ENCODE measurements around the gene TTBK2.
"Not testable (repeated sequence)": the region's sequence is repeated elsewhere in the genome, so short reads cannot be mapped to it uniquely, and the experiment has no call there.

TTBK2 gene

GRCh38 chr15:42785569-42785968 is 135.0 kb downstream of the TTBK2 start:
- H3K27ac ChIP-seq (ENCODE audit: low read depth, low read length), result no peak overlapping the region
- H3K4me1 ChIP-seq (ENCODE audit: insufficient read depth, low read length), result no peaks in the 10 kb centered on the region
- peaks cover 8% of the 10 kb centered on the region for H3K36me3 ChIP-seq (ENCODE audit: insufficient read depth, low read length)
- no peaks in the 10 kb centered on the region for H3K9me3 ChIP-seq (ENCODE audit: low read length)
- no peak overlapping the region for H3K9ac ChIP-seq (ENCODE audit: low read length)
- no peaks in the 10 kb centered on the region for H3K27me3 ChIP-seq (ENCODE audit: control insufficient read depth in 1 of 2, insufficient read depth in 2 of 2, low read length in 2 of 2)
- no peak overlapping the region for H3K4me3 ChIP-seq (ENCODE audit: low read depth in 1 of 2, low read length in 2 of 2)

- Histone ChIP-seq H3K27ac (ENCODE audit: low read depth, low read length) (no peak overlapping the region), H3K4me1 (ENCODE audit: insufficient read depth, low read length) (no peaks in the 10 kb centered on the region), H3K9me3 (ENCODE audit: low read length) (no peaks in the 10 kb centered on the region), H3K4me3 (ENCODE audit: low read depth in 1 of 2, low read length in 2 of 2) (no peak overlapping the region), H3K9ac (ENCODE audit: low read length) (no peak overlapping the region), H3K27me3 (ENCODE audit: control insufficient read depth in 1 of 2, insufficient read depth in 2 of 2, low read length in 2 of 2) (no peaks in the 10 kb centered on the region), H3K36me3 (ENCODE audit: insufficient read depth, low read length) (peaks cover 8% of the 10 kb centered on the region)
Measured at GRCh38 chr15:42784705-42785104, 135.9 kb downstream of the TTBK2 start.

GRCh38 chr15:42782716-42783115 is 137.9 kb downstream of the TTBK2 start:
- no peaks in the 10 kb centered on the region for H3K27me3 ChIP-seq (ENCODE audit: control insufficient read depth in 1 of 2, insufficient read depth in 2 of 2, low read length in 2 of 2)
- H3K36me3 ChIP-seq (ENCODE audit: insufficient read depth, low read length), result peaks cover 8% of the 10 kb centered on the region
- no peak overlapping the region for H3K9ac ChIP-seq (ENCODE audit: low read length)
- no peak overlapping the region for H3K4me3 ChIP-seq (ENCODE audit: low read depth in 1 of 2, low read length in 2 of 2)
- H3K27ac ChIP-seq (ENCODE audit: low read depth, low read length), result no peak overlapping the region
- no peaks in the 10 kb centered on the region for H3K4me1 ChIP-seq (ENCODE audit: insufficient read depth, low read length)
- no peaks in the 10 kb centered on the region for H3K9me3 ChIP-seq (ENCODE audit: low read length)

GRCh38 chr15:42775416-42775815 is 145.2 kb downstream of the TTBK2 start:
- Histone ChIP-seq H3K4me1 (ENCODE audit: insufficient read depth, low read length) (peaks cover 11% of the 10 kb centered on the region), H3K27me3 (ENCODE audit: control insufficient read depth in 1 of 2, insufficient read depth in 2 of 2, low read length in 2 of 2) (no peaks in the 10 kb centered on the region), H3K4me3 (ENCODE audit: low read depth in 1 of 2, low read length in 2 of 2) (no peak overlapping the region), H3K27ac (ENCODE audit: low read depth, low read length) (no peak overlapping the region), H3K9me3 (ENCODE audit: low read length) (no peaks in the 10 kb centered on the region), H3K36me3 (ENCODE audit: insufficient read depth, low read length) (no peaks in the 10 kb centered on the region), H3K9ac (ENCODE audit: low read length) (no peak overlapping the region)

- H3K27ac ChIP-seq (ENCODE audit: low read depth, low read length), result no peak overlapping the region
- H3K36me3 ChIP-seq (ENCODE audit: insufficient read depth, low read length), result no peaks in the 10 kb centered on the region
- H3K27me3 ChIP-seq (ENCODE audit: control insufficient read depth in 1 of 2, insufficient read depth in 2 of 2, low read length in 2 of 2), result no peaks in the 10 kb centered on the region
- H3K4me1 ChIP-seq (ENCODE audit: insufficient read depth, low read length), result peaks cover 12% of the 10 kb centered on the region
- no peak overlapping the region for H3K4me3 ChIP-seq (ENCODE audit: low read depth in 1 of 2, low read length in 2 of 2)
- no peak overlapping the region for H3K9ac ChIP-seq (ENCODE audit: low read length)
- no peaks in the 10 kb centered on the region for H3K9me3 ChIP-seq (ENCODE audit: low read length)
Measured at GRCh38 chr15:42772901-42773300, 147.7 kb downstream of the TTBK2 start.

GRCh38 chr15:42772144-42772543 is 148.4 kb downstream of the TTBK2 start:
- no peaks in the 10 kb centered on the region for H3K36me3 ChIP-seq (ENCODE audit: insufficient read depth, low read length)
- no peak overlapping the region for H3K4me3 ChIP-seq (ENCODE audit: low read depth in 1 of 2, low read length in 2 of 2)
- no peaks in the 10 kb centered on the region for H3K9me3 ChIP-seq (ENCODE audit: low read length)
- H3K9ac ChIP-seq (ENCODE audit: low read length), result no peak overlapping the region
- no peaks in the 10 kb centered on the region for H3K27me3 ChIP-seq (ENCODE audit: control insufficient read depth in 1 of 2, insufficient read depth in 2 of 2, low read length in 2 of 2)
- no peak overlapping the region for H3K27ac ChIP-seq (ENCODE audit: low read depth, low read length)
- peaks cover 12% of the 10 kb centered on the region for H3K4me1 ChIP-seq (ENCODE audit: insufficient read depth, low read length)

- H3K4me1 ChIP-seq (ENCODE audit: insufficient read depth, low read length); H3K9me3 ChIP-seq (ENCODE audit: low read length); H3K27ac ChIP-seq (ENCODE audit: low read depth, low read length); H3K27me3 ChIP-seq (ENCODE audit: control insufficient read depth in 1 of 2, insufficient read depth in 2 of 2, low read length in 2 of 2); H3K9ac ChIP-seq (ENCODE audit: low read length); H3K36me3 ChIP-seq (ENCODE audit: insufficient read depth, low read length); H3K4me3 ChIP-seq (ENCODE audit: low read depth in 1 of 2, low read length in 2 of 2): not testable (repeated sequence)
Measured at GRCh38 chr15:42766109-42766508, 154.5 kb downstream of the TTBK2 start.

GRCh38 chr15:42764154-42764731 is 156.3 kb downstream of the TTBK2 start:
- not testable (repeated sequence) for H3K36me3 ChIP-seq (ENCODE audit: insufficient read depth, low read length); H3K9ac ChIP-seq (ENCODE audit: low read length); H3K27ac ChIP-seq (ENCODE audit: low read depth, low read length); H3K9me3 ChIP-seq (ENCODE audit: low read length); H3K4me3 ChIP-seq (ENCODE audit: low read depth in 1 of 2, low read length in 2 of 2); H3K27me3 ChIP-seq (ENCODE audit: control insufficient read depth in 1 of 2, insufficient read depth in 2 of 2, low read length in 2 of 2); H3K4me1 ChIP-seq (ENCODE audit: insufficient read depth, low read length)

- H3K36me3 ChIP-seq (ENCODE audit: insufficient read depth, low read length); H3K9me3 ChIP-seq (ENCODE audit: low read length): not testable (repeated sequence)
Measured at GRCh38 chr15:42761813-42762212, 158.8 kb downstream of the TTBK2 start.

GRCh38 chr15:42760759-42761158 is 159.8 kb downstream of the TTBK2 start:
- peaks cover 8% of the 10 kb centered on the region for H3K9me3 ChIP-seq (ENCODE audit: low read length)
- no peaks in the 10 kb centered on the region for H3K27me3 ChIP-seq (ENCODE audit: control insufficient read depth in 1 of 2, insufficient read depth in 2 of 2, low read length in 2 of 2)
- no peak overlapping the region for H3K9ac ChIP-seq (ENCODE audit: low read length)

More at GRCh38 chr15:42761813-42762212, 158.8 kb downstream of the TTBK2 start:
- not testable (repeated sequence) for H3K27ac ChIP-seq (ENCODE audit: low read depth, low read length); H3K4me1 ChIP-seq (ENCODE audit: insufficient read depth, low read length); H3K4me3 ChIP-seq (ENCODE audit: low read depth in 1 of 2, low read length in 2 of 2); H3K27me3 ChIP-seq (ENCODE audit: control insufficient read depth in 1 of 2, insufficient read depth in 2 of 2, low read length in 2 of 2); H3K9ac ChIP-seq (ENCODE audit: low read length)

GRCh38 chr15:42759093-42759492 is 161.5 kb downstream of the TTBK2 start:
- Histone ChIP-seq H3K9me3 (ENCODE audit: low read length) (peaks cover 8% of the 10 kb centered on the region), H3K36me3 (ENCODE audit: insufficient read depth, low read length) (no peaks in the 10 kb centered on the region), H3K9ac (ENCODE audit: low read length) (no peak overlapping the region), H3K4me1 (ENCODE audit: insufficient read depth, low read length) (no peaks in the 10 kb centered on the region), H3K27me3 (ENCODE audit: control insufficient read depth in 1 of 2, insufficient read depth in 2 of 2, low read length in 2 of 2) (no peaks in the 10 kb centered on the region), H3K4me3 (ENCODE audit: low read depth in 1 of 2, low read length in 2 of 2) (no peak overlapping the region), H3K27ac (ENCODE audit: low read depth, low read length) (no peak overlapping the region)

More at GRCh38 chr15:42760759-42761158, 159.8 kb downstream of the TTBK2 start:
- no peaks in the 10 kb centered on the region for H3K36me3 ChIP-seq (ENCODE audit: insufficient read depth, low read length)
- H3K4me1 ChIP-seq (ENCODE audit: insufficient read depth, low read length), result no peaks in the 10 kb centered on the region
- H3K4me3 ChIP-seq (ENCODE audit: low read depth in 1 of 2, low read length in 2 of 2), result no peak overlapping the region
- no peak overlapping the region for H3K27ac ChIP-seq (ENCODE audit: low read depth, low read length)

GRCh38 chr15:42750306-42750705 is 170.3 kb downstream of the TTBK2 start:
- no peaks in the 10 kb centered on the region for H3K9me3 ChIP-seq (ENCODE audit: low read length)
- no peak overlapping the region for H3K4me3 ChIP-seq (ENCODE audit: low read depth in 1 of 2, low read length in 2 of 2)
- peaks cover 24% of the 10 kb centered on the region for H3K36me3 ChIP-seq (ENCODE audit: insufficient read depth, low read length)
- no peaks in the 10 kb centered on the region for H3K27me3 ChIP-seq (ENCODE audit: control insufficient read depth in 1 of 2, insufficient read depth in 2 of 2, low read length in 2 of 2)
- H3K4me1 ChIP-seq (ENCODE audit: insufficient read depth, low read length), result no peaks in the 10 kb centered on the region
- no peak overlapping the region for H3K9ac ChIP-seq (ENCODE audit: low read length)
- no peak overlapping the region for H3K27ac ChIP-seq (ENCODE audit: low read depth, low read length)
